ENCODE measurements around the gene DOCK3.

DNA sequence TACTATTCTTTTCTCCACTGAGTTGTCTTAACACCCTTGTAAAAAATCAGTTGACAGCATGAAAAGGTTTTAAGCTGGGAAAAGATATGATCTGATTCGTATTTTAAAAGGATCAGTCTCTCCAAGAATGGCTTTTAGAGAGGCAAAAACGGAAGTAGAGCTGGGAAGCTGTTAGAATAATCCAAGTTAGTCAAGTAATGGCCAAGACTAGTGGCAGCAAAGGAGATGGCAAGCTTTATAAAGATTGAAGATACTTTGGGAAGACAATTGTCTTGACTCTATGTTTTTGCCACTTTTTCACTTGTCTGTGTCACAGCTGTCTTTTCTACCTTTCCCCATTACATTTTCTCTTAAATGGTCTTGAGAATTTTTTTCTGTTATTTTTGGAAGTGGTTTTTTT lies 466.8 kb downstream of the DOCK3 start:
- TF ChIP-seq, protein P1, sequence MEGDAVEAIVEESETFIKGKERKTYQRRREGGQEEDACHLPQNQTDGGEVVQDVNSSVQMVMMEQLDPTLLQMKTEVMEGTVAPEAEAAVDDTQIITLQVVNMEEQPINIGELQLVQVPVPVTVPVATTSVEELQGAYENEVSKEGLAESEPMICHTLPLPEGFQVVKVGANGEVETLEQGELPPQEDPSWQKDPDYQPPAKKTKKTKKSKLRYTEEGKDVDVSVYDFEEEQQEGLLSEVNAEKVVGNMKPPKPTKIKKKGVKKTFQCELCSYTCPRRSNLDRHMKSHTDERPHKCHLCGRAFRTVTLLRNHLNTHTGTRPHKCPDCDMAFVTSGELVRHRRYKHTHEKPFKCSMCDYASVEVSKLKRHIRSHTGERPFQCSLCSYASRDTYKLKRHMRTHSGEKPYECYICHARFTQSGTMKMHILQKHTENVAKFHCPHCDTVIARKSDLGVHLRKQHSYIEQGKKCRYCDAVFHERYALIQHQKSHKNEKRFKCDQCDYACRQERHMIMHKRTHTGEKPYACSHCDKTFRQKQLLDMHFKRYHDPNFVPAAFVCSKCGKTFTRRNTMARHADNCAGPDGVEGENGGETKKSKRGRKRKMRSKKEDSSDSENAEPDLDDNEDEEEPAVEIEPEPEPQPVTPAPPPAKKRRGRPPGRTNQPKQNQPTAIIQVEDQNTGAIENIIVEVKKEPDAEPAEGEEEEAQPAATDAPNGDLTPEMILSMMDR (IDR thresholded peaks at IDR 0.05; ENCODE audit: low read depth, low read length, poor library complexity, severe bottlenecking): no peak
- TF ChIP-seq EZH2phosphoT487 (IDR thresholded peaks at IDR 0.05; ENCODE audit: borderline replicate concordance, low read length): no peak

Data from DOHH2 (cell line).